H4 (cell line): ENCODE results near the gene RPN2. TPM values are rescaled to one million over a fixed set of nuclear protein-coding genes. Genes with fewer than 3 reads are reported as not detected.

Experiments used
- total RNA-seq: library from RNA; depleted of rRNA; stranded (reverse); fragments of >200 nt; shearing (Covaris generic); gene quantifications from 2 replicates; pipeline ENCODE4 v1.2.3, GENCODE V29; 2014; rRNA removed

The RPN2 gene
- total RNA-seq, 1 experiment from 2014 or later, result 405 TPM

Other genes starting within 250 kb of the RPN2 start
- gene SAMHD1, start 227.6 kb upstream of the RPN2 start, total RNA-seq, result 23.9 and 24.4 TPM in 2 replicates
- 6.8 and 7.6 TPM in 2 replicates for gene RBL1, start 83.3 kb upstream of the RPN2 start, total RNA-seq
- gene MROH8, start 218 bp downstream of the RPN2 start, total RNA-seq, result 0.72 and 1.2 TPM in 2 replicates
- gene GHRH, start 82.5 kb downstream of the RPN2 start, total RNA-seq, result not detected in 2 replicates
- gene MANBAL, start 110.3 kb downstream of the RPN2 start, total RNA-seq, result 14.5 and 18.8 TPM in 2 replicates
- gene SRC, start 166.8 kb downstream of the RPN2 start, total RNA-seq, result 7.2 and 7.6 TPM in 2 replicates